K562 (cell line): Measurements from ENCODE around the gene CTSZ. TPM values are rescaled to one million over a fixed set of nuclear protein-coding genes. Genes with fewer than 3 reads are reported as not detected.

Experiments used
- BHLHE40 ChIP-seq: IDR thresholded peaks from 2 replicates; pipeline ENCODE4 v1.6.1; 2011; ENCODE audit warnings: low read length, improper control_type of control experiment
- CSDE1 ChIP-seq, 2 experiments: fragments of 450-650 bp; IDR thresholded peaks; 2 replicates each; pipeline ENCODE4 v1.6.1; 2016; ENCODE audit warnings: mild to moderate bottlenecking in 1 of 2
- CTBP1 ChIP-seq: fragments of 450-650 bp; IDR thresholded peaks from 2 replicates; pipeline ENCODE4 v1.6.1; 2016; ENCODE audit warnings: borderline replicate concordance
- GATAD2A ChIP-seq: fragments of 450-650 bp; IDR thresholded peaks from 2 replicates; pipeline ENCODE4 v1.6.1; 2017
- HNRNPLL ChIP-seq: fragments of 200-400 bp; formaldehyde crosslinking; IDR thresholded peaks from 2 replicates; pipeline ENCODE4 v1.6.1; 2017; ENCODE audit warnings: low read length, low read depth, mild to moderate bottlenecking; ENCODE audit not compliant: poor library complexity, severe bottlenecking
- KLF13 ChIP-seq: fragments of 450-650 bp; IDR thresholded peaks from 2 replicates; pipeline ENCODE4 v1.6.1; 2016; ENCODE audit warnings: missing genetic modification characterization, low read depth, mild to moderate bottlenecking, missing compliant biosample characterization, moderate library complexity, borderline replicate concordance
- MCM7 ChIP-seq, 2 experiments: fragments of 450-650 bp; IDR thresholded peaks; 2 replicates each; pipeline ENCODE4 v1.6.1; 2016 to 2018
- NUFIP1 ChIP-seq: fragments of 450-650 bp; IDR thresholded peaks from 2 replicates; pipeline ENCODE4 v1.6.1; 2018; ENCODE audit not compliant: partially characterized antibody
- PHTF2 ChIP-seq: fragments of 250-450 bp; sonication (Bioruptor Pico); IDR thresholded peaks from 2 replicates; pipeline ENCODE4 v1.5.0; 2021; ENCODE audit warnings: mild to moderate bottlenecking
- POLR2AphosphoS2 ChIP-seq: IDR thresholded peaks from 2 replicates; pipeline ENCODE4 v1.6.1; 2012; ENCODE audit warnings: low read length, improper control_type of control experiment
- TBL1XR1 ChIP-seq, 2 experiments: IDR thresholded peaks; 2 replicates each; pipeline ENCODE4 v1.6.1; 2012; ENCODE audit warnings: improper control_type of control experiment in 2 of 2, low read length in 2 of 2, mild to moderate bottlenecking in 1 of 2
- XRCC5 ChIP-seq: fragments of 200-400 bp; formaldehyde crosslinking; IDR thresholded peaks from 2 replicates; pipeline ENCODE4 v1.6.1; 2017; ENCODE audit warnings: low read depth, mild to moderate bottlenecking, low read length
- ZNF165 ChIP-seq: fragments of 250-450 bp; sonication (Bioruptor Pico); IDR thresholded peaks from 2 replicates; pipeline ENCODE4 v1.4.0; 2020; ENCODE audit warnings: borderline replicate concordance
- ZNF175 ChIP-seq: fragments of 200-800 bp; sonication (Bioruptor generic); IDR thresholded peaks from 2 replicates; pipeline ENCODE4 v1.6.1; 2016; ENCODE audit warnings: low read depth, mild to moderate bottlenecking, missing genetic modification characterization, missing compliant biosample characterization
- ZNF431 ChIP-seq: sonication (generic); formaldehyde crosslinking; IDR thresholded peaks from 2 replicates; pipeline ENCODE4 v1.8.0; 2022; ENCODE audit warnings: mild to moderate bottlenecking, missing genetic modification reagents
- polyA plus RNA-seq, 8 experiments: library from polyadenylated mRNA; depleted of rRNA in 4 of 8; stranded (reverse) in 5 of 8; unstranded in 3 of 8; fragments of >200 nt; fragmentation: Nextera tagmentation in 2 of 8; fragmentation: Illumina TruSeq in 1 of 8; extraction: Ambion mirVana in 2 of 8; extraction: Trizol in 1 of 8; gene quantifications; 2 replicates each; pipeline versions ENCODE4 v1.2.1 to v1.2.3, GENCODE V29; 2011 to 2014; ENCODE audit warnings: inconsistent platforms in 1 of 8, missing spikeins in 1 of 8
- total RNA-seq, 7 experiments: library from RNA; depleted of rRNA in 6 of 7; stranded (reverse); fragments of >200 nt in 6 of 7; fragmentation: Illumina TruSeq in 2 of 7; extraction: Trizol in 2 of 7; gene quantifications; 2 replicates each; pipeline versions ENCODE4 v1.2.1 to v1.2.3, GENCODE V29; 2011 to 2021; ENCODE audit warnings: low replicate concordance in 1 of 7
- TF ChIP-seq, protein P1 (sequence below), 2 experiments: fragments of 150-350 bp in 1 of 2; IDR thresholded peaks; 2 replicates each; pipeline ENCODE4 v1.6.1; 2012 to 2016; ENCODE audit warnings: low read depth in 2 of 2, low read length in 2 of 2, mild to moderate bottlenecking in 1 of 2, moderate library complexity in 1 of 2
- TF ChIP-seq, protein P2 (sequence below): IDR thresholded peaks from 2 replicates; pipeline ENCODE4 v1.6.1; 2011; ENCODE audit warnings: borderline replicate concordance, low read depth, mild to moderate bottlenecking, moderate library complexity, low read length; ENCODE audit not compliant: insufficient read depth, poor library complexity, severe bottlenecking
- TF ChIP-seq, protein P3 (sequence below): fragments of 450-650 bp; formaldehyde crosslinking; IDR thresholded peaks from 2 replicates; pipeline ENCODE4 v1.4.0; 2022; ENCODE audit warnings: mild to moderate bottlenecking, moderate library complexity
- TF ChIP-seq, protein P4 (sequence below): fragments of 250-450 bp; sonication (Bioruptor Pico); IDR thresholded peaks from 2 replicates; pipeline ENCODE4 v1.8.0; 2021; ENCODE audit warnings: mild to moderate bottlenecking, moderate library complexity
- TF ChIP-seq, protein P5 (sequence below): fragments of 450-650 bp; IDR thresholded peaks from 2 replicates; pipeline ENCODE4 v1.6.1; 2016; ENCODE audit warnings: antibody characterized with exemption

CTSZ gene
- total and polyA plus RNA-seq, 9 of the 15 experiments (the other 6 are each of a cell fraction or from before 2014, with no cell fraction given), result 1.6 to 143 (median 82.8) TPM

DNA sequence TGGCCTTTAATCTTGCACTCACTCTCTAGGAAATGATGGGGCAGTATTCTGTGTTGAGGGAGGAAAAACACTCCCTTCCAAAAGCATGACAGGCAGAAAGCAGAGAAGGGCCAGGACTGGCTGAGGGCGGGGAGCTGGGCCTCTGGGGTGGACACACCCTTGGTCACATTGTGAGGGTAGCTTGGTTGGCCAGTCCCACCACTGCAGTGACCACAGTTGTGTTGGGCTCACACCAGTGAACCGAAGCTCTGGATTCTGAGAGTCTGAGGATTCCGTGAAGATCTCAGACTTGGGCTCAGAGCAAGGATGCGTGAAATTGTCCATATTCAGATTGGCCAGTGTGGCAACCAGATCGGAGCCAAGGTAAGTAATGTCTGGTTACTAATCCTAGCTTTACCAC is 12.2 kb upstream of the CTSZ start, which contains the start of gene TUBB1 (continued):
- TF ChIP-seq, protein P1, sequence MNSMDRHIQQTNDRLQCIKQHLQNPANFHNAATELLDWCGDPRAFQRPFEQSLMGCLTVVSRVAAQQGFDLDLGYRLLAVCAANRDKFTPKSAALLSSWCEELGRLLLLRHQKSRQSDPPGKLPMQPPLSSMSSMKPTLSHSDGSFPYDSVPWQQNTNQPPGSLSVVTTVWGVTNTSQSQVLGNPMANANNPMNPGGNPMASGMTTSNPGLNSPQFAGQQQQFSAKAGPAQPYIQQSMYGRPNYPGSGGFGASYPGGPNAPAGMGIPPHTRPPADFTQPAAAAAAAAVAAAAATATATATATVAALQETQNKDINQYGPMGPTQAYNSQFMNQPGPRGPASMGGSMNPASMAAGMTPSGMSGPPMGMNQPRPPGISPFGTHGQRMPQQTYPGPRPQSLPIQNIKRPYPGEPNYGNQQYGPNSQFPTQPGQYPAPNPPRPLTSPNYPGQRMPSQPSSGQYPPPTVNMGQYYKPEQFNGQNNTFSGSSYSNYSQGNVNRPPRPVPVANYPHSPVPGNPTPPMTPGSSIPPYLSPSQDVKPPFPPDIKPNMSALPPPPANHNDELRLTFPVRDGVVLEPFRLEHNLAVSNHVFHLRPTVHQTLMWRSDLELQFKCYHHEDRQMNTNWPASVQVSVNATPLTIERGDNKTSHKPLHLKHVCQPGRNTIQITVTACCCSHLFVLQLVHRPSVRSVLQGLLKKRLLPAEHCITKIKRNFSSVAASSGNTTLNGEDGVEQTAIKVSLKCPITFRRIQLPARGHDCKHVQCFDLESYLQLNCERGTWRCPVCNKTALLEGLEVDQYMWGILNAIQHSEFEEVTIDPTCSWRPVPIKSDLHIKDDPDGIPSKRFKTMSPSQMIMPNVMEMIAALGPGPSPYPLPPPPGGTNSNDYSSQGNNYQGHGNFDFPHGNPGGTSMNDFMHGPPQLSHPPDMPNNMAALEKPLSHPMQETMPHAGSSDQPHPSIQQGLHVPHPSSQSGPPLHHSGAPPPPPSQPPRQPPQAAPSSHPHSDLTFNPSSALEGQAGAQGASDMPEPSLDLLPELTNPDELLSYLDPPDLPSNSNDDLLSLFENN (IDR thresholded peaks at IDR 0.05; ENCODE audit: low read depth in 2 of 2, low read length in 2 of 2), result no peak
- TF ChIP-seq TBL1XR1 (IDR thresholded peaks at IDR 0.05; ENCODE audit: low read length in 2 of 2), result no peak
- TF ChIP-seq ZNF165 (CRISPR knock-in tag), result no peak
- no peak for TF ChIP-seq KLF13 (tag)
- TF ChIP-seq, protein P2, sequence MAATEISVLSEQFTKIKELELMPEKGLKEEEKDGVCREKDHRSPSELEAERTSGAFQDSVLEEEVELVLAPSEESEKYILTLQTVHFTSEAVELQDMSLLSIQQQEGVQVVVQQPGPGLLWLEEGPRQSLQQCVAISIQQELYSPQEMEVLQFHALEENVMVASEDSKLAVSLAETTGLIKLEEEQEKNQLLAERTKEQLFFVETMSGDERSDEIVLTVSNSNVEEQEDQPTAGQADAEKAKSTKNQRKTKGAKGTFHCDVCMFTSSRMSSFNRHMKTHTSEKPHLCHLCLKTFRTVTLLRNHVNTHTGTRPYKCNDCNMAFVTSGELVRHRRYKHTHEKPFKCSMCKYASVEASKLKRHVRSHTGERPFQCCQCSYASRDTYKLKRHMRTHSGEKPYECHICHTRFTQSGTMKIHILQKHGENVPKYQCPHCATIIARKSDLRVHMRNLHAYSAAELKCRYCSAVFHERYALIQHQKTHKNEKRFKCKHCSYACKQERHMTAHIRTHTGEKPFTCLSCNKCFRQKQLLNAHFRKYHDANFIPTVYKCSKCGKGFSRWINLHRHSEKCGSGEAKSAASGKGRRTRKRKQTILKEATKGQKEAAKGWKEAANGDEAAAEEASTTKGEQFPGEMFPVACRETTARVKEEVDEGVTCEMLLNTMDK, result no peak
- TF ChIP-seq CSDE1 (IDR thresholded peaks at IDR 0.05), result no peak
- TF ChIP-seq ZNF431, result 0 out of 2 replicates have a peak, but pooled peaks have one; percentile 29
- TF ChIP-seq POLR2AphosphoS2, result no peak
- TF ChIP-seq, protein P3, sequence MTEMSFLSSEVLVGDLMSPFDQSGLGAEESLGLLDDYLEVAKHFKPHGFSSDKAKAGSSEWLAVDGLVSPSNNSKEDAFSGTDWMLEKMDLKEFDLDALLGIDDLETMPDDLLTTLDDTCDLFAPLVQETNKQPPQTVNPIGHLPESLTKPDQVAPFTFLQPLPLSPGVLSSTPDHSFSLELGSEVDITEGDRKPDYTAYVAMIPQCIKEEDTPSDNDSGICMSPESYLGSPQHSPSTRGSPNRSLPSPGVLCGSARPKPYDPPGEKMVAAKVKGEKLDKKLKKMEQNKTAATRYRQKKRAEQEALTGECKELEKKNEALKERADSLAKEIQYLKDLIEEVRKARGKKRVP (CRISPR knock-in tag), result 0 out of 2 replicates have a peak, but pooled peaks have one; percentile 11
- no peak for TF ChIP-seq XRCC5
- TF ChIP-seq GATAD2A, result no peak
- no peak for TF ChIP-seq CTBP1
- TF ChIP-seq ZNF175 (CRISPR knock-in tag), result no peak
- TF ChIP-seq BHLHE40, result 0 out of 2 replicates have a peak, but pooled peaks have one; percentile 9
- no peak for TF ChIP-seq NUFIP1
- TF ChIP-seq, protein P4, sequence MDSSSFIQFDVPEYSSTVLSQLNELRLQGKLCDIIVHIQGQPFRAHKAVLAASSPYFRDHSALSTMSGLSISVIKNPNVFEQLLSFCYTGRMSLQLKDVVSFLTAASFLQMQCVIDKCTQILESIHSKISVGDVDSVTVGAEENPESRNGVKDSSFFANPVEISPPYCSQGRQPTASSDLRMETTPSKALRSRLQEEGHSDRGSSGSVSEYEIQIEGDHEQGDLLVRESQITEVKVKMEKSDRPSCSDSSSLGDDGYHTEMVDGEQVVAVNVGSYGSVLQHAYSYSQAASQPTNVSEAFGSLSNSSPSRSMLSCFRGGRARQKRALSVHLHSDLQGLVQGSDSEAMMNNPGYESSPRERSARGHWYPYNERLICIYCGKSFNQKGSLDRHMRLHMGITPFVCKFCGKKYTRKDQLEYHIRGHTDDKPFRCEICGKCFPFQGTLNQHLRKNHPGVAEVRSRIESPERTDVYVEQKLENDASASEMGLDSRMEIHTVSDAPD (CRISPR knock-in tag), result no peak
- TF ChIP-seq PHTF2 (CRISPR knock-in tag), result no peak
- TF ChIP-seq HNRNPLL, result no peak
- no peak for TF ChIP-seq MCM7 (IDR thresholded peaks at IDR 0.05)
- TF ChIP-seq, protein P5, sequence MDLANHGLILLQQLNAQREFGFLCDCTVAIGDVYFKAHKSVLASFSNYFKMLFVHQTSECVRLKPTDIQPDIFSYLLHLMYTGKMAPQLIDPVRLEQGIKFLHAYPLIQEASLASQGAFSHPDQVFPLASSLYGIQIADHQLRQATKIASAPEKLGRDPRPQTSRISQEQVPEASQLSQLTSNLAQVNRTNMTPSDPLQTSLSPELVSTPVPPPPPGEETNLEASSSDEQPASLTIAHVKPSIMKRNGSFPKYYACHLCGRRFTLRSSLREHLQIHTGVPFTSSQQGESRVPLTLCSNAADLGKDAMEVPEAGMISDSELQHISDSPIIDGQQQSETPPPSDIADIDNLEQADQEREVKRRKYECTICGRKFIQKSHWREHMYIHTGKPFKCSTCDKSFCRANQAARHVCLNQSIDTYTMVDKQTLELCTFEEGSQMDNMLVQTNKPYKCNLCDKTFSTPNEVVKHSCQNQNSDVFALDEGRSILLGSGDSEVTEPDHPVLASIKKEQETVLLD, result no peak
